Measurements from ENCODE around the gene EDEM2.
"Not testable (repeated sequence)": the region's sequence is repeated elsewhere in the genome, so short reads cannot be mapped to it uniquely, and the experiment has no call there.

The EDEM2 gene

GRCh38 chr20:35120012-35120701, 27.0 kb downstream of the EDEM2 start:
- Histone ChIP-seq H3K4me2 (peak overlapping the region in 8 of 11 experiments; percentile 15 to 72 (median 54); a peak in 14 of 22 replicates), H3K9me3 (replicated peaks in 1 of 11) (no peaks in the 10 kb centered on the region), H3K9ac (peak overlapping the region in 7 of 11 experiments; percentile 5 to 49 (median 30); a peak in 7 of 22 replicates), H3K4me1 (peaks cover 0 to 43% (median 25%) of the 10 kb centered on the region in 10 experiments; a peak in 14 of 20 replicates), H3K27ac (peak overlapping the region in 10 of 11 experiments; percentile 34 to 78 (median 70); a peak in 19 of 22 replicates), H4K20me1 (peaks cover 0 to 12% (median 0%) of the 10 kb centered on the region in 11 experiments; a peak in 2 of 22 replicates), H3K27me3 (no peaks in the 10 kb centered on the region), H3K4me3 (no peak overlapping the region), H3K36me3 (peaks cover 80 to 99% (median 90%) of the 10 kb centered on the region in 11 experiments)
- no peak for TF ChIP-seq Cebpa-rat (IDR thresholded peaks at IDR 0.05)

- peaks cover 0 to 34% (median 22%) of the 10 kb centered on the region in 10 experiments; a peak in 14 of 20 replicates for H3K4me1 ChIP-seq
- peaks cover 69 to 92% (median 83%) of the 10 kb centered on the region in 11 experiments for H3K36me3 ChIP-seq
- H3K9me3 ChIP-seq (replicated peaks in 1 of 11): no peaks in the 10 kb centered on the region
- no peak overlapping the region for H3K4me3 ChIP-seq
- no peak for TF ChIP-seq Cebpa-rat (IDR thresholded peaks at IDR 0.05)
- no peak overlapping the region for H3K27ac ChIP-seq
- peaks cover 0 to 12% (median 0%) of the 10 kb centered on the region in 11 experiments; a peak in 2 of 22 replicates for H4K20me1 ChIP-seq
- no peaks in the 10 kb centered on the region for H3K27me3 ChIP-seq
- H3K4me2 ChIP-seq: no peak overlapping the region
- no peak overlapping the region for H3K9ac ChIP-seq
Observed at GRCh38 chr20:35117629-35118028, 29.5 kb downstream of the EDEM2 start.

DNA sequence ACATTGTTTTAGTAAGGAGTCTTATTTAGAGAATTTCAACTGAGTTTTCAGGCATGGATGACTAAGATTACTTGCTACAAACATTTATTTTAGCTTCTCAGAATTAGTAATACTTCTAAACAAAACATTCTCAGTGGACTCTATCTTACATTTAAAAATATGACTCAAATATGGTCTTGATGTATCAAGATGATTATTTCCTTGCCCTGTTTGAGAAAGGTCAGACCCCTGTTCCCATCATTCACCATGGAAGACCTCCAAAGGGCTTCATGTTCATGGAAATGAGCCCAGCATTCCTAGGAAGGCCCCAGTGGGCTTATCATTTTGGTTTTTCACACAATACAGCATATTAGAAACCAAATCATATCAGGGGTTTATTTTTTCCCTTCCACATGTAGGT, 29.9 kb downstream of the EDEM2 start:
- peaks cover 65 to 91% (median 82%) of the 10 kb centered on the region in 11 experiments for H3K36me3 ChIP-seq
- H3K27me3 ChIP-seq: no peaks in the 10 kb centered on the region
- H3K4me1 ChIP-seq: peaks cover 0 to 33% (median 21%) of the 10 kb centered on the region in 10 experiments; a peak in 14 of 20 replicates
- H3K4me2 ChIP-seq: no peak overlapping the region
- H3K9me3 ChIP-seq (replicated peaks in 1 of 11): no peaks in the 10 kb centered on the region
- H3K9ac ChIP-seq: no peak overlapping the region
- peaks cover 0 to 12% (median 0%) of the 10 kb centered on the region in 11 experiments; a peak in 2 of 22 replicates for H4K20me1 ChIP-seq
- no peak overlapping the region for H3K27ac ChIP-seq
- no peak overlapping the region for H3K4me3 ChIP-seq
- TF ChIP-seq Cebpa-rat (IDR thresholded peaks at IDR 0.05): no peak

DNA sequence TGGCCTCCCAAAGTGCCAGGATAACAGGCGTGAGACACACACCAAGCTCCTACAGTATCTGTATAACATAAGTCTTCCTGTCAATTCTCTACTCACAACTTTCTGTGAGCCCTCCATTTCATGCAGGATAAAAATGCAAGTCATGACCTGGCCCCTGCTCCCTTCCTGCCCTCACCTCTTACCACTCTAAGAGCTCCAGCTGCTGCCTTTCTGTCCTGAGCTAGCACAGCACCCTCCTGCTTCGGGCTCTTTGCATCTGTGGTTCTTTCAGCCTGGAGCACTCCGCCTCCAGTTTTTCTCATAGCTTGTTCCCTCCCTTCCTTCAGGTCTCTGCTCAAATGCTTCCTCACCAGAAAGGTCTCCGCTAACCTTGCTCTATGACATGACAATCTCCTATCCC, 30.9 kb downstream of the EDEM2 start:
- Histone ChIP-seq H4K20me1 (peaks cover 0 to 9% (median 0%) of the 10 kb centered on the region in 11 experiments; a peak in 2 of 22 replicates), H3K9me3 (replicated peaks in 1 of 11) (no peaks in the 10 kb centered on the region), H3K27ac (peak overlapping the region in 2 of 11 experiments; percentile 16 to 26; a peak in 1 of 22 replicates), H3K4me3 (no peak overlapping the region), H3K27me3 (no peaks in the 10 kb centered on the region), H3K4me2 (no peak overlapping the region), H3K9ac (no peak overlapping the region), H3K36me3 (peaks cover 56 to 89% (median 73%) of the 10 kb centered on the region in 11 experiments), H3K4me1 (peaks cover 0 to 34% (median 19%) of the 10 kb centered on the region in 10 experiments; a peak in 14 of 20 replicates)
- TF ChIP-seq Cebpa-rat (IDR thresholded peaks at IDR 0.05): no peak

GRCh38 chr20:35115606-35116005, 31.5 kb downstream of the EDEM2 start:
- H3K9me3 ChIP-seq (replicated peaks in 1 of 11): no peaks in the 10 kb centered on the region
- peak overlapping the region in 2 of 11 experiments; percentile 16 to 26; a peak in 1 of 22 replicates for H3K27ac ChIP-seq
- no peak for TF ChIP-seq Cebpa-rat (IDR thresholded peaks at IDR 0.05)
- H3K4me1 ChIP-seq: peaks cover 0 to 33% (median 14%) of the 10 kb centered on the region in 10 experiments; a peak in 14 of 20 replicates
- no peak overlapping the region for H3K9ac ChIP-seq
- no peak overlapping the region for H3K4me3 ChIP-seq
- no peaks in the 10 kb centered on the region for H3K27me3 ChIP-seq
- no peak overlapping the region for H3K4me2 ChIP-seq
- H3K36me3 ChIP-seq: peaks cover 50 to 89% (median 66%) of the 10 kb centered on the region in 11 experiments
- peaks cover 0 to 9% (median 0%) of the 10 kb centered on the region in 11 experiments; a peak in 2 of 22 replicates for H4K20me1 ChIP-seq

DNA sequence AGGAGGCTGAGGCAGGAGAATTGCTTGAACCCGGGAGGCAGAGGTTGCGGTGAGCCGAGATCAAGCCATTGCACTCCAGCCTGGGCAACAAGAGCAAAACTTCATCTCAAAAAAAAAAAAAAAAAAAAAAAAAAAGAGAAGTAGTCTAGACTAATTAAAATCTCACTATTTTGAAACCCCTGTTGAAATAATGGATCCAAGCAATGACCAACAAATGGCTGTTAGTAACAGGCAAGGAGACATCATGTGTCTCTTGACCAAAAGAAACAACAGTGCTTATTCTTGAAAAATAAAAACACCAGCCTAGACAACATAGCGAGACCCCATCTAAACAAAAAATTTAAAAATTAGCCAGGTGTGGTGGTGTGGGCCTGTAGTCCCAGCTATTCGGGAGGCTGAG, 34.9 kb downstream of the EDEM2 start:
- H3K4me2 ChIP-seq; H3K27ac ChIP-seq; H3K9ac ChIP-seq; H3K4me3 ChIP-seq; H3K27me3 ChIP-seq; H4K20me1 ChIP-seq; H3K9me3 ChIP-seq (replicated peaks in 1 of 11): not testable (repeated sequence)
- peaks cover 23 to 93% (median 37%) of the 10 kb centered on the region in 11 experiments for H3K36me3 ChIP-seq
- H3K4me1 ChIP-seq: peaks cover 0 to 18% (median 0%) of the 10 kb centered on the region in 10 experiments; a peak in 4 of 20 replicates

GRCh38 chr20:35111141-35111888, 35.8 kb downstream of the EDEM2 start:
- Histone ChIP-seq H3K36me3 (peaks cover 19 to 83% (median 28%) of the 10 kb centered on the region in 11 experiments), H3K4me3 (no peak overlapping the region), H3K27me3 (no peaks in the 10 kb centered on the region), H3K9ac (peak overlapping the region in 1 of 11 experiments; percentile 34; a peak in 1 of 22 replicates), H3K4me1 (peaks cover 0 to 18% (median 0%) of the 10 kb centered on the region in 10 experiments; a peak in 4 of 20 replicates), H3K27ac (peak overlapping the region in 2 of 11 experiments; percentile 4 to 54; a peak in 3 of 22 replicates), H4K20me1 (no peaks in the 10 kb centered on the region), H3K4me2 (peak overlapping the region in 2 of 11 experiments; percentile 5 to 50; a peak in 3 of 22 replicates), H3K9me3 (replicated peaks in 1 of 11) (no peaks in the 10 kb centered on the region)
- TF ChIP-seq Cebpa-rat (IDR thresholded peaks at IDR 0.05): no peak

DNA sequence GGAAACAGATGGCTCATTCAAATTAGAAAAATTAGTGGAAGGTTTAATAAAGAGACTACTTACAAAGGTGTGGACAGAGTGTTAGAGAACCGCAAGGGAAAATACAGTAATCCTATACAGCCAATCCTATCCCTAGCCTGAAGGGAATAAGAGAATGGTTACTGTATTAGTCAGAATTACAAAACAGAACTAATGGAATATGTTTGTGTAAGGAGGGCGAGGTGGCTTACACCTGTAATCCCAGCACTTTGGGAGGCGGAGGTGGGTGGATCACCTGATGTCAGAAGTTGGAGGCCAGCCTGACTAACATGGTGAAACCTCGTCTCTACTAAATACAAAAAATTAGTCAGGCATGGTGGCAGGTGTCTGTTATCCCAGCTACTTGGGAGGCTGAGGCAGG, 38.2 kb downstream of the EDEM2 start:
- Histone ChIP-seq H4K20me1 (no peaks in the 10 kb centered on the region), H3K4me1 (peaks cover 0 to 18% (median 0%) of the 10 kb centered on the region in 10 experiments; a peak in 4 of 20 replicates), H3K27ac (no peak overlapping the region), H3K4me3 (no peak overlapping the region), H3K36me3 (peaks cover under 1 to 59% (median 5%) of the 10 kb centered on the region in 11 experiments; a peak in 16 of 22 replicates), H3K27me3 (no peaks in the 10 kb centered on the region), H3K9me3 (replicated peaks in 1 of 11) (no peaks in the 10 kb centered on the region), H3K4me2 (no peak overlapping the region), H3K9ac (no peak overlapping the region)
- TF ChIP-seq Cebpa-rat (IDR thresholded peaks at IDR 0.05): no peak

Data from BLaER1 treated with 17β-estradiol and CSF1 and Interleukin-3, amounts not matched to agents 10 nM and 100 nM (cell line).